IMR-90 (cell line): ENCODE data around the gene ECPAS. TPM values are rescaled to one million over a fixed set of nuclear protein-coding genes. Genes with fewer than 3 reads are reported as not detected.
A peak's percentile ranks its signal among the peaks of the same experiment; 100 is the strongest.

Source experiments
- ELK1 ChIP-seq: fragments of 150-350 bp; IDR thresholded peaks from 2 replicates; pipeline ENCODE4 v1.6.1; 2016; ENCODE audit warnings: low read depth, mild to moderate bottlenecking, low read length, moderate library complexity, borderline replicate concordance
- MXI1 ChIP-seq: IDR thresholded peaks from 2 replicates; pipeline ENCODE4 v1.6.1; 2012; ENCODE audit warnings: low read depth, mild to moderate bottlenecking, low read length, moderate library complexity, borderline replicate concordance
- RAD21 ChIP-seq: IDR thresholded peaks from 2 replicates; pipeline ENCODE4 v1.6.1; 2012; ENCODE audit warnings: low read length, improper control_type of control experiment
- polyA plus RNA-seq, 3 experiments: library from polyadenylated mRNA; depleted of rRNA; stranded (reverse); fragments of >200 nt; gene quantifications; 2 replicates each; pipeline ENCODE4 v1.2.3, GENCODE V29; 2012; ENCODE audit warnings: low replicate concordance in 1 of 3
- total RNA-seq: library from RNA; depleted of rRNA; stranded (reverse); fragments of >200 nt; gene quantifications from 2 replicates; pipeline ENCODE4 v1.2.3, GENCODE V29; 2012

The ECPAS gene
- total and polyA plus RNA-seq, 2 of the 4 experiments (the other 2 are of a cell fraction) = 20.1 to 54.8 TPM

- TF ChIP-seq ELK1 (no peak), MXI1 (peak; percentile 51; the same call in 1 of the 2 replicates), RAD21 (0 out of 2 replicates have a peak, but pooled peaks have one; percentile 6)
These were observed at the start of gene ECPAS (continued) for GRCh38 chr9:111483858-111484571.
